Measurements from ENCODE around the gene OPRL1. TPM values are rescaled to one million over a fixed set of nuclear protein-coding genes. Genes with fewer than 3 reads are reported as not detected.
A peak's percentile ranks its signal among the peaks of the same experiment; 100 is the strongest.

Gene OPRL1
- total RNA-seq, 1 experiment from 2014 or later: 0.59 TPM

DNA sequence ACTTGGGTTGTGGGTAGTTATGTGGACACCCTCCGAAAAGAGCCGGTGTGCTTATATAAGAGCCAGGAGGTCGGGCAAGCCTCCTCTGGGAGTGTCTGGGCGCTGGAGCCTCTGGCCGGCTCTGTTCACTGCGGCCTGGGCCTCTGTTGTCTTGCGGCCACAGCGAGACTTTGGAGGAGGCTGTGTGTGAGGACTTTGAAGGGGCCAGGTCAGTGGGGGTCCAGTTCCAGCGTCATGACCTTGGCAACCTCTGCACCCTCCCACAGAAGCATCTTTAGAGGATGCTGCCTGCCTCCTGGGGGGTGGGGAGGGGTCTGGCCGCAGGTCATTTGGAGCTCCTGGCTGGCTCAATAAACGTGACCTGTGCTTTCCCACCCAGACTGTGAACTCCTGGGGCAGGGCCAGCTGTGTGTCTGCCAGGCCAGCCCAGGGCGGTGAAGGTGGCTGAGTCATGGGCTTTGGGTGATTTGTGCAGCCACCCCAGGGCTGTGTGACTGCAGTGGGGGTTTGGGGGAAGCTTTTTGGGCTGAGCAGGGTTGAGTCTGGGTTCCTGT is 15.7 kb upstream of the OPRL1 start:
- H3K36me3 ChIP-seq (ENCODE audit: control insufficient read depth, insufficient read depth, low read length): no peaks in the 10 kb centered on the region
- DNase-seq: no peak
- Mint-ChIP-seq H3K4me1 (ENCODE audit: low read depth, unreplicated experiment) (peaks cover 21% of the 10 kb centered on the region), H3K9me3 (ENCODE audit: unreplicated experiment) (no peaks in the 10 kb centered on the region), H3K27me3 (ENCODE audit: insufficient read depth, unreplicated experiment) (no peaks in the 10 kb centered on the region), H3K36me3 (ENCODE audit: insufficient read depth, unreplicated experiment) (no peaks in the 10 kb centered on the region), H3K4me3 (ENCODE audit: unreplicated experiment) (peak overlapping the region; percentile 81), H3K27ac (ENCODE audit: unreplicated experiment) (peak overlapping the region; percentile 16)
- no peak for TF ChIP-seq CTCF (IDR thresholded peaks at IDR 0.05; ENCODE audit: insufficient read depth in 1 of 2, low read depth in 1 of 2, low read length in 1 of 2, severe bottlenecking in 1 of 2, unreplicated experiment in 1 of 2)
- peaks cover 14% of the 10 kb centered on the region for H3K4me1 ChIP-seq
- no peaks in the 10 kb centered on the region for H3K9me3 ChIP-seq
- ChIA-PET CTCF (interaction anchor here (0.6 to 1.0 kb wide), 3 partner anchors 25 to 526 kb away, joined by 3 to 8 read pairs (median 3); no protein-coding TSS in a partner anchor), POLR2A (no interaction called here)
- BruUV-seq (replicated peaks): no TSS peak
- intact Hi-C loops (cut with micrococcal nuclease; ENCODE audit: unreplicated experiment): loop anchor here (10.0 kb wide), 1 partner anchor 169 kb away; the partner anchor contains the start of gene DNAJC5
- peak overlapping the region; percentile 74; the same call in 1 of the 2 replicates for H3K4me3 ChIP-seq (ENCODE audit: low read depth, low read length)
- H3K27me3 ChIP-seq (replicated peaks; ENCODE audit: control insufficient read depth, insufficient read depth, low read length): no peaks in the 10 kb centered on the region

DNA sequence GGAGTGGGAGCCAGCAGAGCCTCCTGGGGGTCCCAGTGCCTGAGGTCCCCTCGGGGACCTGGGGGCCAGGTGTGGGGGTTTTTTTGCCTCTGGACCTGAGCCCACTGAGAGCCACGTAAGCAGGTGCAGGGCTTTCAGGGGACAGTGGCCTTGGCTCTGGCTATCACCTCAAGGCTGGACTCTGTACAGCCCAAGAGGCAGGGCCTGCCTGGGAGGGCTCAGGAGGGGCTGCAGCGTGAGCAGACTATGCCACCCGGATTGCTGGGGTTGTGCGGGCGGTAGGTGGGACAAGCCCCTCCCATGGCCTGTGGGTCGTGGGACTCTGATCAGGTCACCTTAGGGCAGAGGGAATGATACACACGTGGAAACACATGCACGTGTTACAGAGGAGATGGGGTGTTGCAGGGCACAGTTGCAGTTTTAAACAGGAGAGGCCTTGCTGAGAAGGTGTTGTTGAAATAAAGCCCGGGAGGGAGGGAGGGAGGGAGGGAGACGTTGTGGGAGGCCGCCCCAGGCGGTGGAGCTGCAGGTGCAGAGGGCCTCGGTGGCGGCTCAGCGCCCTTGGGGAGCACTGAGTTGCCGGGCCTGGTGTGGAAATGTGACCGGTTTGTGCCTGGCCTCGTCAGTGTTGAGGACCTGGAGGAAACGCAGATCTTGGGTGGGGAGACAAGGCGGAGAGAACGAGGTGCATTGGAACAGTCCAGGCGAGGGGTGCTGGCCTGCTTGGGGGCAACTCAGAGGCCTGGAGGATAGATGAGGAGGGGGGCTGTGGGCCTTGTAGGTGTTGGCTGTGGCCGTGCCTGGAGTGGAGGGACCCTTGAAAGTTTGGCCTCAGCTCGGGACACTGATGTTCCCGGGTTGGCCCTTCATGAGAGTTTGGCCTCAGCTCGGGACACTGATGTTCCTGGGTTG is 14.6 kb upstream of the OPRL1 start:
- peaks cover 21% of the 10 kb centered on the region for H3K4me1 Mint-ChIP-seq (ENCODE audit: low read depth, unreplicated experiment)
- H3K36me3 ChIP-seq (ENCODE audit: control insufficient read depth, insufficient read depth, low read length): no peaks in the 10 kb centered on the region
- POLR2A ChIA-PET: no interaction called here

More for the DNA sequence above, 14.6 kb upstream of the OPRL1 start:
- Histone ChIP-seq H3K27me3 (replicated peaks; ENCODE audit: control insufficient read depth, insufficient read depth, low read length) (no peaks in the 10 kb centered on the region), H3K9me3 (no peaks in the 10 kb centered on the region), H3K4me1 (peaks cover 14% of the 10 kb centered on the region), H3K4me3 (ENCODE audit: low read depth, low read length) (no peak overlapping the region)
- H3K4me3 Mint-ChIP-seq (ENCODE audit: unreplicated experiment): no peak overlapping the region
- no TSS peak for BruUV-seq (replicated peaks)
- no peak for TF ChIP-seq CTCF (IDR thresholded peaks at IDR 0.05; ENCODE audit: insufficient read depth in 1 of 2, low read depth in 1 of 2, low read length in 1 of 2, severe bottlenecking in 1 of 2, unreplicated experiment in 1 of 2)
- CTCF ChIA-PET: interaction anchor here (0.9 to 1.0 kb wide), 2 partner anchors 26 to 55 kb away, joined by 3 read pairs; no protein-coding TSS in a partner anchor
- H3K9me3 Mint-ChIP-seq (ENCODE audit: unreplicated experiment): no peaks in the 10 kb centered on the region
- no peak for DNase-seq
- peaks cover 8% of the 10 kb centered on the region for H3K36me3 Mint-ChIP-seq (ENCODE audit: insufficient read depth, unreplicated experiment)
- intact Hi-C loops (cut with micrococcal nuclease; ENCODE audit: unreplicated experiment): loop anchor here (10.0 kb wide), 1 partner anchor 171 kb away; the partner anchor contains the start of gene DNAJC5
- no peaks in the 10 kb centered on the region for H3K27me3 Mint-ChIP-seq (ENCODE audit: insufficient read depth, unreplicated experiment)
- H3K27ac Mint-ChIP-seq (ENCODE audit: unreplicated experiment): peak overlapping the region; percentile 45

All from Caco-2 (cell line).